GM12891 (cell line): ENCODE measurements around the gene COL5A1.

Experiments
- POLR2A ChIP-seq: IDR thresholded peaks from 2 replicates; pipeline ENCODE4 v1.6.1; 2011; ENCODE audit warnings: low read depth, low read length, control low read depth
- TAF1 ChIP-seq: IDR thresholded peaks from 2 replicates; pipeline ENCODE4 v1.6.1; 2011; ENCODE audit warnings: low read depth, low read length, control low read depth

DNA sequence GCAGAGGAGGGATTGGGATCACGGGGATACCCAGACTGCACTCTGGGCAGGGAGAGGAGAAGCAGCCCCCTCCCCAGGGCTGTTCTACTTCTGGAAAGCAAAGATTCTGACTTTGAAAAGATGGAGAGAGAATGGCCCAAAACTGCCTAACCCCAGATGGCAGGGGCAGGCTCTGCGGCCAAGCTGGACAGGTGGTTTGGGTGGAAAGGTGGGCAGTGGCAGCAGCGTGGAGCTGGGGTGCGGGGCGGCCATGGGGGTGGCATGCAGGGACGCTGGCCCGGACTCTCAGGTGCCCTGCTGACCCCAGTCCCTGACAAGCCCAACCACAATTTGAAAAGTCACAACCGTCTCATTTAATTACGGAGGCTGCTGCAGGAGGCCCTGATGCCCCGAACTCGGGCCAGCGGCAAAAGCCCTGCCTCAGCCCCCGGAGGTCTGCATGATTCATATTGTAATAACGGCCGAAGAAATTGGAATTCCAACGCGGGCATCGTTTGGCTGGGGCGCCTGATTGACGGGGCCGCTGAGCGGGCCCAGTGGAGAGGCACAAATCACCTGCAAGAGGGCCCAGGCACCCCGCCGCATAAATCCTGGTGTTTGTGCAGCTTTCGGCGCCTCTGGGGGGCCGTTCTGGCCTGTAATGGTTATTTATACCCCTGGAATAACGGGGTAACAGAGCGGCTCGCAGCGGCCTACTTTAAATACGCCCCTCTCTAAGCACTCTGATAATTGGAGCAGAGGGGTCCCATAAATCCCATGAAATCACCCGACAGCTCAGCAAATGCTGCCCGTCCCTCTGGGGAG is 197.2 kb downstream of the COL5A1 start:
- no peak for TF ChIP-seq POLR2A
- TF ChIP-seq TAF1, result no peak
